ENCODE measurements around the gene INPP5F. TPM values are rescaled to one million over a fixed set of nuclear protein-coding genes. Genes with fewer than 3 reads are reported as not detected.
A peak's percentile ranks its signal among the peaks of the same experiment; 100 is the strongest.

The INPP5F gene
- total and polyA plus RNA-seq, 11 donors = 3.0 to 9.9 (median 6.4) TPM

DNA sequence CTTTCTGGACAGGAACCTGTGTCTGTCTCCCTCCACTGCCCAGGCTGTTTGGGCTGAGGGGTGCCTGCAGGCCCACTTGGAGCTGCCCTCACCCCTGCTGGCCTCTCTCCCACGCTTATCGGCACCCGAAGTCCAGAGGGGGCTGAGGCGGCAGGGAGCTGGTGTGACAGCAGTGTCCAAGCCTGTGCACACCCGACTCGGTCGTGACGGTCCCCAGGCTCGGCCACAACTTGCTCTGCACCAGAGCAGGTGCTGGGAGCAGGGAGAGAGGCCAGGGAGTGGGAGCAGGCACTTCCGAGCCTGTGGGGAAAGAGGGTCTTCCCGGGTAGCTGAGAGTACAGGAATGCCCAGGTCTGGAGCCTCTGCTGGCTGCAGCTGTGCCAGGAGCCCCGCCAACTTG, 23.0 kb downstream of the INPP5F start:
- no peaks in the 10 kb centered on the region for H3K27me3 ChIP-seq
- no peaks in the 10 kb centered on the region for H3K36me3 ChIP-seq
- H3K4me1 ChIP-seq = peaks cover 0 to 10% (median 0%) of the 10 kb centered on the region in 12 donors
- no peak overlapping the region for H3K27ac ChIP-seq
- DNase-seq (no peak), ATAC-seq (no peak)
- no peaks in the 10 kb centered on the region for H3K9me3 ChIP-seq
- intact Hi-C loops (cut with DNase I) = loop anchor here in 2 of 10 donors (10.0 kb wide), 1 partner anchor 144 kb away; no protein-coding TSS in a partner anchor
- 83 to 89% (median 86%) methylated on average over 9 to 12 of the region's 12 CpGs for WGBS, 4 donors
- no peak overlapping the region for H3K4me3 ChIP-seq
- TF ChIP-seq, protein P1, sequence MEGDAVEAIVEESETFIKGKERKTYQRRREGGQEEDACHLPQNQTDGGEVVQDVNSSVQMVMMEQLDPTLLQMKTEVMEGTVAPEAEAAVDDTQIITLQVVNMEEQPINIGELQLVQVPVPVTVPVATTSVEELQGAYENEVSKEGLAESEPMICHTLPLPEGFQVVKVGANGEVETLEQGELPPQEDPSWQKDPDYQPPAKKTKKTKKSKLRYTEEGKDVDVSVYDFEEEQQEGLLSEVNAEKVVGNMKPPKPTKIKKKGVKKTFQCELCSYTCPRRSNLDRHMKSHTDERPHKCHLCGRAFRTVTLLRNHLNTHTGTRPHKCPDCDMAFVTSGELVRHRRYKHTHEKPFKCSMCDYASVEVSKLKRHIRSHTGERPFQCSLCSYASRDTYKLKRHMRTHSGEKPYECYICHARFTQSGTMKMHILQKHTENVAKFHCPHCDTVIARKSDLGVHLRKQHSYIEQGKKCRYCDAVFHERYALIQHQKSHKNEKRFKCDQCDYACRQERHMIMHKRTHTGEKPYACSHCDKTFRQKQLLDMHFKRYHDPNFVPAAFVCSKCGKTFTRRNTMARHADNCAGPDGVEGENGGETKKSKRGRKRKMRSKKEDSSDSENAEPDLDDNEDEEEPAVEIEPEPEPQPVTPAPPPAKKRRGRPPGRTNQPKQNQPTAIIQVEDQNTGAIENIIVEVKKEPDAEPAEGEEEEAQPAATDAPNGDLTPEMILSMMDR (IDR thresholded peaks at IDR 0.05) = no peak
- no peak for TF ChIP-seq POLR2A (IDR thresholded peaks at IDR 0.05)

DNA sequence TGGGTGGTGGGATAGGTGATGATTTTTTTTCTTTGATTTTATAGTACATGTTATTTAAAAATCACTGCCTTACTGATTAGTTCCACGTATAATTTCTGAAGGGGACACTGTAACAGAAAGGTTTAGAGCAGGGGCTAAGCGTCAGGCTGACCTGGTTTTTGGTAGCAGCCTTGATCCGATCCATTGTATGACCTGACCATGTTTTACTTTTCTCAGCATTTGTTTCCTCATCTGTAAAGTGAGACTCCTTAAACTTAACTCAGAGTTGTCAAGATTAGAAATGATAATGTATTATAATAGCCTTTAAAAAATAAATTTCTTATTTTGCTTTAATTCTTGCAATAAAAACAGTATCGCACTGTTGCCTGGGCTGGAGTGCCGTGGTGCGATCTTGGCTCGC, 23.6 kb downstream of the INPP5F start:
- WGBS, 4 donors = 93 to 97% (median 95%) methylated on average over 7 of the region's 7 CpGs
- Histone ChIP-seq H3K4me1 (peaks cover 0 to 10% (median 0%) of the 10 kb centered on the region in 12 donors), H3K9me3 (no peaks in the 10 kb centered on the region), H3K27ac (no peak overlapping the region), H3K4me3 (no peak overlapping the region), H3K36me3 (no peaks in the 10 kb centered on the region), H3K27me3 (no peaks in the 10 kb centered on the region)
- DNase-seq = no peak
- no peak for ATAC-seq
- TF ChIP-seq POLR2A (IDR thresholded peaks at IDR 0.05) = no peak
- TF ChIP-seq, protein P1 (IDR thresholded peaks at IDR 0.05) = no peak
- intact Hi-C loops (cut with DNase I) = loop anchor here in 2 of 10 donors (10.0 kb wide), 1 partner anchor 145 kb away; no protein-coding TSS in a partner anchor

DNA sequence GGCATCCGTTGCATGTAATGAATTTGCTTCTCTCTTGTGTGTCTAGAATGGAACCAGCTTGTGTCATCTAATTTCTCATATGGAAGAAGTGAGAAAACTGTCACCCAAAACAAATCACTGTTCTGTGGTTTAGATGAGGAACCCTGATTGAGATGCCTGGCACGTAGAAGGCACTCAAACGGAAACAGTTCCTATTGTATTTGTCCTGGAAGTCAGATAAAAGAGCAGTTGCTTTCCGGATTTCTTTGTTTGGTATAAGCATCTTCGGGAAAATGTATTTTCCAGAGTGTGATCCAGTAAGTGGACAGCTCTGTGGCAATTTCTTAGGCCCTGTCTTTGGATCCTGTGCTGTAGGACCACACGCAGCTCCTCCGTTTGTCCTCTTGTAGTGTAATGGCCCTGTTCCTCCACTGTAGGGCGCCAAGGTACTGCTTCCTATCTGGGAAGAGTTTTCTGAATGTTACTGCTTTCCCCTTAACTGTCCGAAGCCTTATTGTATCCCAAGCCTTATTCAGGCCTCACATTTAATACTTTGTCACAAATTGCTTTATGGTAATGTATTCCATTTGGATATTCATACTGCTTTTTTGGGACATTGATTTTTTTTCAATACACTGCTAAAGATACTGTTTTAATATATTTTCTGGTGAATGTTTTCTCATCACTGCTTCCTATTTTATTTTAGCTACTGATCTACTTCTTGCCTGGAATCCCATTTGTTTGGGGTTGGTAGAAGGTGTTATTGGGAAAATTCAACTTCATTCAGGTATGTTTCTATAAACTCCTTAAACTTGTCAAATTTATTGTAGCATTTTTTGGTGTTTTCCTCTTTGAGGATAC, 24.8 kb downstream of the INPP5F start:
- no peaks in the 10 kb centered on the region for H3K27me3 ChIP-seq
- no peak for TF ChIP-seq POLR2A (IDR thresholded peaks at IDR 0.05)
- TF ChIP-seq, protein P1 (IDR thresholded peaks at IDR 0.05) = peak; percentile 76 to 98 (median 90)
- DNase-seq = peak in 4 of 5 donors; percentile 59 to 71 (median 64)
- WGBS, 4 donors = 26 to 33% (median 30%) methylated on average over 9 of the region's 9 CpGs
- peaks cover 0 to 10% (median 0%) of the 10 kb centered on the region in 12 donors for H3K4me1 ChIP-seq
- H3K36me3 ChIP-seq = no peaks in the 10 kb centered on the region
- no peaks in the 10 kb centered on the region for H3K9me3 ChIP-seq
- no peak overlapping the region for H3K27ac ChIP-seq
- intact Hi-C loops (cut with DNase I) = loop anchor here in 9 of 10 donors (1.0 to 10.0 kb wide), 8 partner anchors 54 to 584 kb away; no protein-coding TSS in a partner anchor
- ATAC-seq = peak; percentile 78 to 99 (median 95)
- H3K4me3 ChIP-seq = no peak overlapping the region

DNA sequence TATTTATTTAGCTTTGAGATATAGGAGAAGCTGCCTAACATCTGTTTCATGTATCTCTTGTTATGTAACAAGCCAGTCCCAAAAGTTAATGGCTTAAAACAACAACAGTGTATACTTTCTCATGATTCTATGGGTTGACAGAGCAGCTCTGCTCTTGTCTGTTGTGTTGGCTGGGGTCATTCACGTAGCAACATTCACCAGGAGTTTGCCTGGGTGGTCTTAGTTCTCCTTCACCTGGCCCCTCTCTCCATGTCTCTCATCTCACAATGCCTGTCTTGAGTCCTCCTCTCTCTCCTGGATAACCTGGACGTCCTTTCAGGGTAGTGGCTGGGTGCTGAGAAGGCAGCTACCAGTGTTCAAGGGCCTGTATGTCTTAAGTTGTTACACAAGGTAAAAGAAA, 27.5 kb downstream of the INPP5F start:
- no peaks in the 10 kb centered on the region for H3K36me3 ChIP-seq
- no peaks in the 10 kb centered on the region for H3K9me3 ChIP-seq
- H3K27ac ChIP-seq = no peak overlapping the region
- ATAC-seq = no peak
- WGBS, 4 donors = 81 to 87% (median 85%) methylated on average over 2 of the region's 2 CpGs
- no peak overlapping the region for H3K4me3 ChIP-seq
- peaks cover 0 to 10% (median 0%) of the 10 kb centered on the region in 12 donors for H3K4me1 ChIP-seq
- TF ChIP-seq, protein P1 (IDR thresholded peaks at IDR 0.05) = no peak
- no peak for TF ChIP-seq POLR2A (IDR thresholded peaks at IDR 0.05)
- intact Hi-C loops (cut with DNase I) = loop anchor here in 6 of 10 donors (5.0 to 10.0 kb wide), 5 partner anchors 51 to 581 kb away; no protein-coding TSS in a partner anchor
- no peak for DNase-seq
- no peaks in the 10 kb centered on the region for H3K27me3 ChIP-seq

Data from heart left ventricle (tissue), 16 donors.